IMR-90 (cell line): ENCODE data around the gene GPR142. TPM values are rescaled to one million over a fixed set of nuclear protein-coding genes. Genes with fewer than 3 reads are reported as not detected.

Source experiments
- ATAC-seq: fragments of 200-7000 bp; cut with Tn5 transposase; 2 replicates; pipeline ENCODE4 v1.9.1; 2020; ENCODE audit warnings: low read depth, mild to moderate bottlenecking, moderate library complexity
- BruUV-seq: library from RNA; stranded (reverse); fragments of 400-500 nt; replicated peaks from 2 replicates; lab custom pipeline; 2021; lab: Mats Ljungman, UMichigan
- CTCF ChIA-PET: fragments of 300-600 bp; formaldehyde crosslinking; extraction: SDS; loops from one replicate; lab custom pipeline; 2021; ENCODE audit warnings: antibody characterized with exemption; lab: Yijun Ruan, JAX
- POLR2A ChIA-PET: fragments of 300-600 bp; sonication (Branson Sonifier 250); formaldehyde crosslinking; loops from one replicate; lab custom pipeline; 2022; ENCODE audit warnings: antibody characterized with exemption; ENCODE audit not compliant: unreplicated experiment; lab: Charles Lee
- DNase-seq: peaks from one replicate; pipeline ENCODE4 v3.0.0; 2013
- H2AFZ ChIP-seq: replicated peaks from 2 replicates; pipeline ENCODE3; 2013; ENCODE audit warnings: low read length, mild to moderate bottlenecking; ENCODE audit not compliant: poor library complexity
- H2AK5ac ChIP-seq: 2 replicates; pipeline ENCODE4 v1.6.1; 2013; ENCODE audit warnings: low read depth, low read length, inconsistent platforms
- H2AK9ac ChIP-seq: replicated peaks from 2 replicates; pipeline ENCODE3; 2013; ENCODE audit warnings: mild to moderate bottlenecking, low read depth, low read length, moderate library complexity; ENCODE audit not compliant: poor library complexity
- H2BK120ac ChIP-seq: 2 replicates; pipeline ENCODE4 v1.6.1; 2013; ENCODE audit warnings: low read depth, low read length, inconsistent platforms
- H2BK15ac ChIP-seq: 3 replicates; pipeline ENCODE4 v1.6.1; 2013; ENCODE audit warnings: low read depth, low read length, inconsistent platforms
- H2BK20ac ChIP-seq: 2 replicates; pipeline ENCODE4 v1.6.1; 2013; ENCODE audit warnings: low read depth, mild to moderate bottlenecking, inconsistent platforms, low read length, moderate library complexity
- H2BK5ac ChIP-seq: 2 replicates; pipeline ENCODE4 v1.6.1; 2013; ENCODE audit warnings: mild to moderate bottlenecking, low read depth, low read length, inconsistent platforms; ENCODE audit not compliant: poor library complexity, severe bottlenecking
- H3K14ac ChIP-seq: replicated peaks from 2 replicates; pipeline ENCODE4 v1.6.1; 2013; ENCODE audit warnings: low read depth, low read length, inconsistent platforms
- H3K18ac ChIP-seq: 2 replicates; pipeline ENCODE4 v1.6.1; 2013; ENCODE audit warnings: low read depth, low read length, control low read depth
- H3K23ac ChIP-seq: 2 replicates; pipeline ENCODE4 v1.6.1; 2013; ENCODE audit warnings: low read depth, low read length, inconsistent platforms
- H3K27ac ChIP-seq: 2 replicates; pipeline ENCODE4 v1.5.1; 2013; ENCODE audit warnings: mild to moderate bottlenecking, control low read depth, low read length; ENCODE audit not compliant: insufficient read depth
- H3K27me3 ChIP-seq: 2 replicates; pipeline ENCODE4 v1.6.1; 2013; ENCODE audit warnings: low read length; ENCODE audit not compliant: control insufficient read depth, insufficient read depth
- H3K36me3 ChIP-seq: 2 replicates; pipeline ENCODE4 v1.6.1; 2013; ENCODE audit warnings: low read length, mixed read lengths; ENCODE audit not compliant: control insufficient read depth, insufficient read depth
- H3K4ac ChIP-seq: 2 replicates; pipeline ENCODE4 v1.6.1; 2013; ENCODE audit warnings: low read depth, low read length, inconsistent platforms
- H3K4me1 ChIP-seq: 2 replicates; pipeline ENCODE4 v1.6.1; 2013; ENCODE audit warnings: low read length, mixed read lengths; ENCODE audit not compliant: control insufficient read depth, insufficient read depth
- H3K4me2 ChIP-seq: 2 replicates; pipeline ENCODE4 v1.6.1; 2013; ENCODE audit warnings: low read depth, mild to moderate bottlenecking, control low read depth, low read length, moderate library complexity
- H3K4me3 ChIP-seq: 2 replicates; pipeline ENCODE4 v1.5.1; 2013; ENCODE audit warnings: low read depth, mild to moderate bottlenecking, control low read depth, low read length, moderate library complexity; ENCODE audit not compliant: insufficient read depth
- H3K56ac ChIP-seq: 2 replicates; pipeline ENCODE4 v1.6.1; 2013; ENCODE audit warnings: low read length, inconsistent platforms; ENCODE audit not compliant: insufficient read depth; ENCODE audit errors: extremely low read depth
- H3K79me1 ChIP-seq, 2 experiments: 2 replicates each; pipeline ENCODE4 v1.6.1; 2013; ENCODE audit warnings: low read length in 2 of 2, inconsistent platforms in 1 of 2, low read depth in 1 of 2
- H3K9ac ChIP-seq: 2 replicates; pipeline ENCODE4 v1.6.1; 2013; ENCODE audit warnings: low read depth, low read length, control low read depth
- H3K9me1 ChIP-seq: 2 replicates; pipeline ENCODE4 v1.6.1; 2013; ENCODE audit warnings: low read length, inconsistent platforms; ENCODE audit not compliant: insufficient read depth
- H3K9me3 ChIP-seq: 2 replicates; pipeline ENCODE4 v1.6.1; 2013; ENCODE audit warnings: low read length; ENCODE audit not compliant: control insufficient read depth, insufficient read depth
- H4K20me1 ChIP-seq: 2 replicates; pipeline ENCODE4 v1.6.1; 2013; ENCODE audit warnings: low read length, inconsistent platforms; ENCODE audit not compliant: insufficient read depth
- H4K5ac ChIP-seq: 2 replicates; pipeline ENCODE4 v1.6.1; 2013; ENCODE audit warnings: mild to moderate bottlenecking, low read depth, low read length, control low read depth
- H4K8ac ChIP-seq, 2 experiments: 2 replicates each; pipeline ENCODE4 v1.6.1; 2013; ENCODE audit warnings: low read depth in 2 of 2, low read length in 2 of 2, control low read depth in 1 of 2, inconsistent platforms in 1 of 2
- H4K91ac ChIP-seq: 2 replicates; pipeline ENCODE4 v1.6.1; 2013; ENCODE audit warnings: low read depth, low read length, inconsistent platforms; ENCODE audit not compliant: insufficient read depth
- BHLHE40 ChIP-seq: fragments of 150-350 bp; IDR thresholded peaks from 2 replicates; pipeline ENCODE4 v1.6.1; 2016; ENCODE audit warnings: mild to moderate bottlenecking, low read depth, low read length
- USF2 ChIP-seq: fragments of 150-350 bp; IDR thresholded peaks from 2 replicates; pipeline ENCODE4 v1.6.1; 2017; ENCODE audit warnings: mild to moderate bottlenecking, antibody characterized with exemption, low read length, low read depth
- WGBS, 2 experiments: methylation state at CpG; one replicate each; pipeline versions ENCODE4 v1.1.5 to v1.1.7; 2013; ENCODE audit warnings: missing lambda C conversion rate in 2 of 2; ENCODE audit not compliant: insufficient read length in 1 of 2; ENCODE audit errors: extremely low coverage in 2 of 2; 5-methylcytosine and 5-hydroxymethylcytosine counted together
- dilution Hi-C: fragments of 300-500 bp; cut with HindIII; formaldehyde crosslinking; loops from one replicate; pipeline ENCODE4 v1.14.3; 2018; ENCODE audit warnings: low sequenced_read_pairs; ENCODE audit not compliant: unreplicated experiment
- in situ Hi-C: fragments of 300-500 bp; cut with MboI; formaldehyde crosslinking; loops from 3 replicates; pipeline ENCODE4 v1.14.3; 2019; ENCODE audit warnings: low sequenced_read_pairs, inconsistent platforms, mixed read lengths
- intact Hi-C: fragments of 100-400 bp; cut with micrococcal nuclease; formaldehyde crosslinking; loops from 2 replicates; pipeline ENCODE4 v1.10.0; 2022
- polyA plus RNA-seq, 3 experiments: library from polyadenylated mRNA; depleted of rRNA; stranded (reverse); fragments of >200 nt; gene quantifications; 2 replicates each; pipeline ENCODE4 v1.2.3, GENCODE V29; 2012; ENCODE audit warnings: low replicate concordance in 1 of 3
- total RNA-seq: library from RNA; depleted of rRNA; stranded (reverse); fragments of >200 nt; gene quantifications from 2 replicates; pipeline ENCODE4 v1.2.3, GENCODE V29; 2012

The GPR142 gene
- total and polyA plus RNA-seq, 2 of the 4 experiments (the other 2 are of a cell fraction), result not detected

GRCh38 chr17:74396567-74396966 lies 29.3 kb downstream of the GPR142 start:
- Histone ChIP-seq H3K56ac (no peak overlapping the region), H3K9me3 (peaks cover 13% of the 10 kb centered on the region), H2AK9ac (no peak overlapping the region), H2AK5ac (no peak overlapping the region), H3K27ac (no peak overlapping the region), H3K9me1 (no peaks in the 10 kb centered on the region), H3K9ac (no peak overlapping the region), H2AFZ (no peak overlapping the region), H4K91ac (no peak overlapping the region), H3K27me3 (no peaks in the 10 kb centered on the region), H3K4me2 (no peak overlapping the region), H2BK120ac (no peak overlapping the region), H4K8ac (no peak overlapping the region), H3K4ac (no peak overlapping the region), H3K14ac (no peak overlapping the region), H3K4me1 (no peaks in the 10 kb centered on the region), H4K20me1 (no peaks in the 10 kb centered on the region), H3K23ac (no peak overlapping the region), H3K36me3 (no peaks in the 10 kb centered on the region), H3K18ac (no peak overlapping the region), H3K79me1 (no peaks in the 10 kb centered on the region), H2BK5ac (no peak overlapping the region), H2BK20ac (no peak overlapping the region), H3K4me3 (no peak overlapping the region), H2BK15ac (no peak overlapping the region), H4K5ac (no peak overlapping the region)
- no peak for TF ChIP-seq BHLHE40
- no peak for TF ChIP-seq USF2
- BruUV-seq, result no TSS peak
- dilution Hi-C loops (no loop called here), intact Hi-C loops (no loop called here), in situ Hi-C loops (no loop called here)
- ATAC-seq (no peak), DNase-seq (no peak)
- WGBS, 2 experiments, result no CpG with 5 or more reads among the region's 4 CpGs
- ChIA-PET POLR2A (no interaction called here), CTCF (no interaction called here)
